ENCODE data around the gene TSPEAR.
"Not testable (repeated sequence)": the region's sequence is repeated elsewhere in the genome, so short reads cannot be mapped to it uniquely, and the experiment has no call there.

Gene TSPEAR

GRCh38 chr21:44592446-44593311, 118.7 kb downstream of the TSPEAR start, which contains the start of gene KRTAP10-6:
TSS of gene KRTAP10-6 (minus strand) at chr21:44592505. CDS start at chr21:44592484, 21 bp downstream.
- Histone ChIP-seq H3K4me3 (ENCODE audit: low read length) (no peak within 1 kb of the TSS), H3K4me2 (ENCODE audit: low read length) (no peak within 1 kb of the TSS), H4K20me1 (ENCODE audit: control insufficient read depth, insufficient read depth, low read depth, low read length) (no peaks in the 10 kb centered on the region), H3K27ac (ENCODE audit: low read depth, low read length) (no peak within 1 kb of the TSS), H3K4me1 (ENCODE audit: control insufficient read depth, low read length) (no peaks in the 10 kb centered on the region), H3K36me3 (ENCODE audit: control insufficient read depth, low read length) (no peaks in the 10 kb centered on the region), H3K79me2 (ENCODE audit: control insufficient read depth, low read length) (no peaks in the 10 kb centered on the region), H3K9me2 (replicated peaks; ENCODE audit: control insufficient read depth, low read length) (no peaks in the 10 kb centered on the region), H3K27me3 (ENCODE audit: control insufficient read depth, low read length) (0 out of 2 replicates have a peak, but pooled peaks cover 3% of the 10 kb centered on the region), H3K9me3 (ENCODE audit: control insufficient read depth, insufficient read depth, low read length) (no peaks in the 10 kb centered on the region), H3F3A (ENCODE audit: control insufficient read depth, insufficient read depth) (no peaks in the 10 kb centered on the region)
- TF ChIP-seq, protein P1, sequence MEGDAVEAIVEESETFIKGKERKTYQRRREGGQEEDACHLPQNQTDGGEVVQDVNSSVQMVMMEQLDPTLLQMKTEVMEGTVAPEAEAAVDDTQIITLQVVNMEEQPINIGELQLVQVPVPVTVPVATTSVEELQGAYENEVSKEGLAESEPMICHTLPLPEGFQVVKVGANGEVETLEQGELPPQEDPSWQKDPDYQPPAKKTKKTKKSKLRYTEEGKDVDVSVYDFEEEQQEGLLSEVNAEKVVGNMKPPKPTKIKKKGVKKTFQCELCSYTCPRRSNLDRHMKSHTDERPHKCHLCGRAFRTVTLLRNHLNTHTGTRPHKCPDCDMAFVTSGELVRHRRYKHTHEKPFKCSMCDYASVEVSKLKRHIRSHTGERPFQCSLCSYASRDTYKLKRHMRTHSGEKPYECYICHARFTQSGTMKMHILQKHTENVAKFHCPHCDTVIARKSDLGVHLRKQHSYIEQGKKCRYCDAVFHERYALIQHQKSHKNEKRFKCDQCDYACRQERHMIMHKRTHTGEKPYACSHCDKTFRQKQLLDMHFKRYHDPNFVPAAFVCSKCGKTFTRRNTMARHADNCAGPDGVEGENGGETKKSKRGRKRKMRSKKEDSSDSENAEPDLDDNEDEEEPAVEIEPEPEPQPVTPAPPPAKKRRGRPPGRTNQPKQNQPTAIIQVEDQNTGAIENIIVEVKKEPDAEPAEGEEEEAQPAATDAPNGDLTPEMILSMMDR (IDR thresholded peaks at IDR 0.05; ENCODE audit: low read depth, low read length, poor library complexity, severe bottlenecking) = no peak
- TF ChIP-seq EZH2phosphoT487 (IDR thresholded peaks at IDR 0.05; ENCODE audit: borderline replicate concordance, low read length) = no peak

DNA sequence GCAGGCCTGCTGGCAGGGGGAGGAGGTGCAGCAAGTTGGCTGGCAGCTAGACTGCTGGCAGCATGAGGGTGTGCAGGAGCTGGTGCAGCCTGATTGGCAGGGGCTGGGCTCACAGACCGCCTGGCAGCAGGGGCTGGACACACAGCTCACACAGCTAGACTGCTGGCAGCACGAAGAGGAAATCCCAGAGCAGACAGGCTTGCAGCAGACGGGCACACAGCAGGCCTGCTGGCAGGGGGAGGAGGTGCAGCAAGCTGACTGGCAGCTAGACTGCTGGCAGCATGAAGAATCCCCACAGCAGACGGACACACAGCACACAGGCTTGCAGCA, 119.6 kb downstream of the TSPEAR start:
- H3K27ac ChIP-seq (ENCODE audit: low read depth, low read length); H4K20me1 ChIP-seq (ENCODE audit: control insufficient read depth, insufficient read depth, low read depth, low read length); H3K36me3 ChIP-seq (ENCODE audit: control insufficient read depth, low read length); H3K4me2 ChIP-seq (ENCODE audit: low read length); H3K27me3 ChIP-seq (ENCODE audit: control insufficient read depth, low read length); H3K9me3 ChIP-seq (ENCODE audit: control insufficient read depth, insufficient read depth, low read length); H3K79me2 ChIP-seq (ENCODE audit: control insufficient read depth, low read length); H3K9me2 ChIP-seq (replicated peaks; ENCODE audit: control insufficient read depth, low read length); H3K4me1 ChIP-seq (ENCODE audit: control insufficient read depth, low read length); H3F3A ChIP-seq (ENCODE audit: control insufficient read depth, insufficient read depth); H3K4me3 ChIP-seq (ENCODE audit: low read length): not testable (repeated sequence)

GRCh38 chr21:44590897-44591800, 120.2 kb downstream of the TSPEAR start:
- not testable (repeated sequence) for H3K9me2 ChIP-seq (replicated peaks; ENCODE audit: control insufficient read depth, low read length); H3K27me3 ChIP-seq (ENCODE audit: control insufficient read depth, low read length); H3K4me1 ChIP-seq (ENCODE audit: control insufficient read depth, low read length); H3K4me2 ChIP-seq (ENCODE audit: low read length); H3K4me3 ChIP-seq (ENCODE audit: low read length); H3K79me2 ChIP-seq (ENCODE audit: control insufficient read depth, low read length); H3K27ac ChIP-seq (ENCODE audit: low read depth, low read length); H3K9me3 ChIP-seq (ENCODE audit: control insufficient read depth, insufficient read depth, low read length); H4K20me1 ChIP-seq (ENCODE audit: control insufficient read depth, insufficient read depth, low read depth, low read length); H3K36me3 ChIP-seq (ENCODE audit: control insufficient read depth, low read length); H3F3A ChIP-seq (ENCODE audit: control insufficient read depth, insufficient read depth)

DNA sequence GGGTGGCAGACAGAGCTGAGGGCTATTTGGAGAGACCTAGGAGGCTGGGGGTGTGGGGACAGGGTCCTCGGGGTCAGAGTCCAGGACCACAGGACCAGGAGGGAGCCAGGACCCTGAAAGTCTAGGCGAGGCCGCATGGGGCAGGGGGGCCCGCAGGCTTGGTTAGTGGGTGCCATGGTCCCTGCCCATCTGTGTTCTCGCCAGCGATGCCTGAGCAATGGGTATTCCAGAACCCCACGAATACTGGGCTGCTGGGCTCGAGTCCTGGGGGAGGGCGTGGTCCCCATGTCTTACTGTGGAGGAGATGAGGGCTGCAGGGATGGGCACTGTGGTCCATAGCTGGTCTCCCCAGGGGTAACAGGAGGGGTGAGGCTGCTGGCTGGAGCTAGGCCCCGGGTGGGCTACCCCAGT, 121.1 kb downstream of the TSPEAR start:
- Histone ChIP-seq H3K4me3 (ENCODE audit: low read length) (no peak overlapping the region), H3K27me3 (ENCODE audit: control insufficient read depth, low read length) (no peaks in the 10 kb centered on the region), H3K36me3 (ENCODE audit: control insufficient read depth, low read length) (no peaks in the 10 kb centered on the region), H3K4me2 (ENCODE audit: low read length) (no peak overlapping the region), H3K27ac (ENCODE audit: low read depth, low read length) (no peak overlapping the region), H3K9me2 (replicated peaks; ENCODE audit: control insufficient read depth, low read length) (no peaks in the 10 kb centered on the region), H4K20me1 (ENCODE audit: control insufficient read depth, insufficient read depth, low read depth, low read length) (no peaks in the 10 kb centered on the region), H3K4me1 (ENCODE audit: control insufficient read depth, low read length) (no peaks in the 10 kb centered on the region), H3K79me2 (ENCODE audit: control insufficient read depth, low read length) (no peaks in the 10 kb centered on the region), H3K9me3 (ENCODE audit: control insufficient read depth, insufficient read depth, low read length) (no peaks in the 10 kb centered on the region), H3F3A (ENCODE audit: control insufficient read depth, insufficient read depth) (no peaks in the 10 kb centered on the region)
- TF ChIP-seq EZH2phosphoT487 (IDR thresholded peaks at IDR 0.05; ENCODE audit: borderline replicate concordance, low read length) = no peak
- TF ChIP-seq, protein P1 (IDR thresholded peaks at IDR 0.05; ENCODE audit: low read depth, low read length, poor library complexity, severe bottlenecking) = no peak

All from DOHH2 (cell line).